HEK293 (cell line): Measurements from ENCODE around the gene SRBD1.

Source experiments
- CTCF ChIA-PET: fragments of 350-600 bp; formaldehyde crosslinking; extraction: SDS; loops from one replicate; lab custom pipeline; 2021; ENCODE audit warnings: antibody characterized with exemption; lab: Yijun Ruan, JAX
- POLR2A ChIA-PET: fragments of 300-600 bp; formaldehyde crosslinking; extraction: SDS; loops from one replicate; lab custom pipeline; 2020; ENCODE audit warnings: antibody characterized with exemption, inconsistent platforms; lab: Yijun Ruan, JAX
- H3K27ac ChIP-seq: fragments of 200-500 bp; sonication (Bioruptor generic); 2 replicates; pipeline ENCODE4 v1.5.1; 2014; ENCODE audit warnings: low read depth, low read length, control low read depth, inconsistent platforms; ENCODE audit errors: extremely low read depth
- H3K36me3 ChIP-seq, 2 experiments: fragments of 200-500 bp in 1 of 2; sonication (Bioruptor generic) in 1 of 2; 1 replicate in 1 of 2; 2 replicates in 1 of 2; pipeline ENCODE4 v1.5.1; 2014 to 2017; ENCODE audit warnings: inconsistent platforms in 2 of 2, low read length in 2 of 2; ENCODE audit not compliant: control insufficient read depth in 2 of 2, insufficient read depth in 1 of 2
- H3K4me1 ChIP-seq: fragments of 200-500 bp; sonication (Bioruptor generic); 2 replicates; pipeline ENCODE4 v1.5.1; 2014; ENCODE audit warnings: mild to moderate bottlenecking, low read length, inconsistent platforms; ENCODE audit not compliant: control insufficient read depth, insufficient read depth
- H3K4me3 ChIP-seq: 2 replicates; pipeline ENCODE4 v1.5.1; 2011; ENCODE audit warnings: low read depth, mild to moderate bottlenecking, control low read depth, low read length, moderate library complexity
- H3K9me3 ChIP-seq: fragments of 200-500 bp; sonication (Bioruptor generic); 2 replicates; pipeline ENCODE4 v1.5.1; 2014; ENCODE audit warnings: low read depth, low read length, inconsistent platforms; ENCODE audit not compliant: control insufficient read depth, insufficient read depth
- GLIS1 ChIP-seq: fragments of 450-650 bp; formaldehyde crosslinking; IDR thresholded peaks from 2 replicates; pipeline ENCODE4 v1.5.1; 2016; ENCODE audit warnings: missing biosample characterization, missing genetic modification characterization
- GLIS2 ChIP-seq: fragments of 450-650 bp; formaldehyde crosslinking; IDR thresholded peaks from 2 replicates; pipeline ENCODE4 v1.5.1; 2016; ENCODE audit warnings: missing biosample characterization, missing genetic modification characterization
- HOXA7 ChIP-seq: sonication (generic); formaldehyde crosslinking; IDR thresholded peaks from 2 replicates; pipeline ENCODE4 v1.8.1; 2022; ENCODE audit warnings: missing genetic modification reagents, borderline replicate concordance
- IKZF3 ChIP-seq: fragments of 450-650 bp; IDR thresholded peaks from 2 replicates; pipeline ENCODE4 v1.5.0; 2018; ENCODE audit warnings: missing biosample characterization, mild to moderate bottlenecking, missing genetic modification characterization, moderate library complexity
- KLF9 ChIP-seq: fragments of 450-650 bp; formaldehyde crosslinking; IDR thresholded peaks from 2 replicates; pipeline ENCODE4 v1.5.1; 2016; ENCODE audit warnings: missing biosample characterization, missing genetic modification characterization, low read depth
- OSR2 ChIP-seq: fragments of 450-650 bp; formaldehyde crosslinking; IDR thresholded peaks from 2 replicates; pipeline ENCODE4 v1.5.1; 2016; ENCODE audit warnings: missing biosample characterization, missing genetic modification characterization
- SETDB1 ChIP-seq: IDR thresholded peaks from one replicate; pipeline ENCODE4 v1.6.1; 2017; ENCODE audit warnings: mild to moderate bottlenecking, low read length, moderate library complexity, mixed read lengths; ENCODE audit not compliant: insufficient read length
- YY1 ChIP-seq: fragments of 450-650 bp; formaldehyde crosslinking; IDR thresholded peaks from 2 replicates; pipeline ENCODE4 v1.5.1; 2018; ENCODE audit warnings: missing biosample characterization, missing genetic modification characterization
- ZBTB10 ChIP-seq: fragments of 450-650 bp; formaldehyde crosslinking; IDR thresholded peaks from 2 replicates; pipeline ENCODE4 v1.5.1; 2016; ENCODE audit warnings: missing biosample characterization, missing genetic modification characterization
- ZBTB20 ChIP-seq: fragments of 450-650 bp; formaldehyde crosslinking; IDR thresholded peaks from 2 replicates; pipeline ENCODE4 v1.5.1; 2016; ENCODE audit warnings: missing biosample characterization, missing genetic modification characterization
- ZBTB48 ChIP-seq: fragments of 450-650 bp; formaldehyde crosslinking; IDR thresholded peaks from 2 replicates; pipeline ENCODE4 v1.5.1; 2016; ENCODE audit warnings: missing biosample characterization, missing genetic modification characterization
- ZBTB8A ChIP-seq: fragments of 450-650 bp; formaldehyde crosslinking; IDR thresholded peaks from 2 replicates; pipeline ENCODE4 v1.5.1; 2016; ENCODE audit warnings: missing biosample characterization, missing genetic modification characterization
- ZFP37 ChIP-seq: fragments of 450-650 bp; formaldehyde crosslinking; IDR thresholded peaks from 2 replicates; pipeline ENCODE4 v1.5.1; 2016; ENCODE audit warnings: missing biosample characterization, missing genetic modification characterization
- ZNF335 ChIP-seq: fragments of 450-650 bp; formaldehyde crosslinking; conservative IDR thresholded peaks from 2 replicates; pipeline ENCODE4 v1.5.1; 2016; ENCODE audit warnings: missing biosample characterization, missing genetic modification characterization
- ZNF529 ChIP-seq: fragments of 450-650 bp; formaldehyde crosslinking; IDR thresholded peaks from 2 replicates; pipeline ENCODE4 v1.5.1; 2017; ENCODE audit warnings: missing genetic modification characterization, missing biosample characterization; ENCODE audit not compliant: insufficient replicate concordance
- ZNF548 ChIP-seq: fragments of 450-650 bp; formaldehyde crosslinking; IDR thresholded peaks from 2 replicates; pipeline ENCODE4 v1.5.1; 2016; ENCODE audit warnings: missing biosample characterization, missing genetic modification characterization
- ZSCAN23 ChIP-seq: fragments of 450-650 bp; formaldehyde crosslinking; IDR thresholded peaks from 2 replicates; pipeline ENCODE4 v1.5.1; 2016; ENCODE audit warnings: missing biosample characterization, missing genetic modification characterization
- ZSCAN30 ChIP-seq: fragments of 450-650 bp; IDR thresholded peaks from 2 replicates; pipeline ENCODE4 v1.5.1; 2018; ENCODE audit warnings: missing biosample characterization, mild to moderate bottlenecking, missing genetic modification characterization, moderate library complexity
- TF ChIP-seq, protein P1 (sequence below): fragments of 450-650 bp; formaldehyde crosslinking; conservative IDR thresholded peaks from 2 replicates; pipeline ENCODE4 v1.5.1; 2016; ENCODE audit warnings: low read depth, missing biosample characterization, missing genetic modification characterization
- TF ChIP-seq, protein P2 (sequence below): fragments of 450-650 bp; formaldehyde crosslinking; conservative IDR thresholded peaks from 2 replicates; pipeline ENCODE4 v1.5.1; 2016; ENCODE audit warnings: low read depth, missing biosample characterization, missing genetic modification characterization
- TF ChIP-seq, protein P3 (sequence below): fragments of 450-650 bp; formaldehyde crosslinking; optimal IDR thresholded peaks from 2 replicates; pipeline ENCODE3; 2016; ENCODE audit warnings: missing biosample characterization, mild to moderate bottlenecking, missing genetic modification characterization

The SRBD1 gene

DNA sequence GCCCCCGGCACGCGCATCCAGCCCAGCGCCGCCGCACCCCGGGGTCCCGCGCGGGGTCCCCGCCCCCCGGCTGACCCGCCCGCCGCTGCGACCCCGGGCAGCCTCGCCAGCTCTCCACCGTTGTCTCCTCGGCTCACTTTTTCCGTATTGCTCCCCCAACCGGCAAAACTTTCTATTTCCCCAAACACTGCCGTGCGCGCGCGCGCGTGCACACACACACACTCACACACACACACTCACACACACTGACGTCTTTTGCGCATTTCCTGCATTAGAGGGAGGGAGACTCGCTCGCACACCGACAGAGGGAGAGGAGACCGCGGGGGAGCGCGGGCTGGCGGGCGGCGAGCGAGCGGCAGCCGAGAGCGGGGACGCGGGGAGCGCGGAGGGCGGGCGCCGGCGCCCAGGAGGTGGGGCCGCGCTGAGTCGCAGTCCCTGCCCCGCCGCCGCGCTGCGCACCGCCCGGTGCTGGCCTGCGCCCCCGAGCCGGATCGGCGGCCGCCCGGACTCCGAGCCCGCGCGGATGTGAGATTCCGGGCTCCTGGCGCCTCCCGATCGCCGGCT, 39.9 kb upstream of the SRBD1 start (continued):
- TF ChIP-seq, protein P1, sequence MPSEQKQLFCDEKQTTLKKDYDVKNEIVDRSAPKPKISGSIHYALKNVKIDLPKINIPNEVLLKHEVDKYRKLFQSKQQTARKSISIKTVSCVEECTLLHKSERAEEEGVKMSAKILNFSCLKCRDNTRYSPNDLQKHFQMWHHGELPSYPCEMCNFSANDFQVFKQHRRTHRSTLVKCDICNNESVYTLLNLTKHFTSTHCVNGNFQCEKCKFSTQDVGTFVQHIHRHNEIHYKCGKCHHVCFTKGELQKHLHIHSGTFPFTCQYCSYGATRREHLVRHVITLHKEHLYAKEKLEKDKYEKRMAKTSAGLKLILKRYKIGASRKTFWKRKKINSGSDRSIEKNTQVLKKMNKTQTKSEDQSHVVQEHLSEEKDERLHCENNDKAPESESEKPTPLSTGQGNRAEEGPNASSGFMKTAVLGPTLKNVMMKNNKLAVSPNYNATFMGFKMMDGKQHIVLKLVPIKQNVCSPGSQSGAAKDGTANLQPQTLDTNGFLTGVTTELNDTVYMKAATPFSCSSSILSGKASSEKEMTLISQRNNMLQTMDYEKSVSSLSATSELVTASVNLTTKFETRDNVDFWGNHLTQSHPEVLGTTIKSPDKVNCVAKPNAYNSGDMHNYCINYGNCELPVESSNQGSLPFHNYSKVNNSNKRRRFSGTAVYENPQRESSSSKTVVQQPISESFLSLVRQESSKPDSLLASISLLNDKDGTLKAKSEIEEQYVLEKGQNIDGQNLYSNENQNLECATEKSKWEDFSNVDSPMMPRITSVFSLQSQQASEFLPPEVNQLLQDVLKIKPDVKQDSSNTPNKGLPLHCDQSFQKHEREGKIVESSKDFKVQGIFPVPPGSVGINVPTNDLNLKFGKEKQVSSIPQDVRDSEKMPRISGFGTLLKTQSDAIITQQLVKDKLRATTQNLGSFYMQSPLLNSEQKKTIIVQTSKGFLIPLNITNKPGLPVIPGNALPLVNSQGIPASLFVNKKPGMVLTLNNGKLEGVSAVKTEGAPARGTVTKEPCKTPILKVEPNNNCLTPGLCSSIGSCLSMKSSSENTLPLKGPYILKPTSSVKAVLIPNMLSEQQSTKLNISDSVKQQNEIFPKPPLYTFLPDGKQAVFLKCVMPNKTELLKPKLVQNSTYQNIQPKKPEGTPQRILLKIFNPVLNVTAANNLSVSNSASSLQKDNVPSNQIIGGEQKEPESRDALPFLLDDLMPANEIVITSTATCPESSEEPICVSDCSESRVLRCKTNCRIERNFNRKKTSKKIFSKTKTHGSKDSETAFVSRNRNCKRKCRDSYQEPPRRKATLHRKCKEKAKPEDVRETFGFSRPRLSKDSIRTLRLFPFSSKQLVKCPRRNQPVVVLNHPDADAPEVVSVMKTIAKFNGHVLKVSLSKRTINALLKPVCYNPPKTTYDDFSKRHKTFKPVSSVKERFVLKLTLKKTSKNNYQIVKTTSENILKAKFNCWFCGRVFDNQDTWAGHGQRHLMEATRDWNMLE (tag by site-specific recombination): 0 out of 2 replicates have a peak, but pooled peaks have one; percentile 16

DNA sequence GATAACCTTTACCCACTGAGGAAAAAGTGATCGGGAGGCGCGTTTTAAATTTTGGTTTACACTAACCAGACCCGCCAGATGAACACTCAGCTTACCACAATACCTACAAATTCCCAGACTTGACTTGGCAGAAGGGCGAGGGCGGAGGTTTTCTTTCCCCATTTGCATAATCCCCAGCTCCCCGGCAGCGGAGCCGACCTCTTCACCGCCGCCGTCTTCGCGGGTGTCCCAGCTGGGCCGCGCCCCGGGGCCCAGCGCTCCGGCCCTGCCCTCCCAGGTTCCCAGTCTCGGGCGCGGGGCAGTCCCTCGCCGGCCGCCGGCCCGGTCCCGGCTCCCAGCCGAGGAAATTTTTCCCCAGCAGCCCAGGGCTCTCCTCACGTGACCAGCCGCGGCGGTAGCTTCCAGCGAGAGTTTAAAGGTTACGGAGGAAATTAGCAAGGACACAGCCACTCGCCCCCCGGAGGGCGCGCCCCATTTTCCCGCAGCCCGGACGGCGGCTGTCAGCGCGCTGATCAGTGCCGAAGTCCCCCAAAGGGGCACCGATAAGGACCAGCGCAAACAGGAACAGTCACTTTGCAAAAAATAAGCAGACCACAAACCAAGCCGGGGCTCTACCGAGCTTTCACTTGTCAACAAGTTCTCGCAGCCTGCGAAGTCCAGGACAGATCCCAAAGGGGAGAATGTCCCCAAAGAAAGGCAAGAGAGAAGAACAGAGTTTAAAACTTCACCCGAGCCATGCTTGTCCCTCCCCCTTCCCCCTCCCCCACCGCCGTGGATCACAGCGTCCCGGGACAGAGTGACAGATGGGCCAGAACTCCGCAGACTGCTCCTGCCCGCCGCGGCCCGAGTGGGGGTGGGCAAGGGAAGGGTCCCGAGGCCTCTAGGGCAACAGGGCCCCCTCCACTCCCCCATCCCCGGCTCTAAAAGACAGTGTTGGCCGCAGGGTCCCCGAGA, 39.1 kb upstream of the SRBD1 start:
- CTCF ChIA-PET: interaction anchor here (0.5 to 1.6 kb wide), 8 partner anchors 13 to 1919 kb away, joined by 3 to 13 read pairs (median 3); no protein-coding TSS in a partner anchor
- POLR2A ChIA-PET: interaction anchor here (1.1 to 1.2 kb wide), 2 partner anchors 113 to 129 kb away, joined by 3 read pairs; no protein-coding TSS in a partner anchor
- H3K4me1 ChIP-seq: peaks cover 23% of the 10 kb centered on the region
- peak overlapping the region; percentile 75 for H3K4me3 ChIP-seq
- H3K27ac ChIP-seq: peak overlapping the region; percentile 96
- no peaks in the 10 kb centered on the region for H3K36me3 ChIP-seq
- H3K9me3 ChIP-seq: no peaks in the 10 kb centered on the region
- no peak for TF ChIP-seq HOXA7 (CRISPR knock-in tag)
- TF ChIP-seq ZBTB48 (tag by site-specific recombination): no peak
- TF ChIP-seq ZNF548: no peak
- TF ChIP-seq ZNF335 (tag by site-specific recombination): peak; percentile 73
- TF ChIP-seq ZBTB8A: peak; percentile 71
- no peak for TF ChIP-seq KLF9 (tag by site-specific recombination)
- peak; percentile 46; the same call in 1 of the 2 replicates for TF ChIP-seq GLIS2 (tag by site-specific recombination)
- TF ChIP-seq, protein P2, sequence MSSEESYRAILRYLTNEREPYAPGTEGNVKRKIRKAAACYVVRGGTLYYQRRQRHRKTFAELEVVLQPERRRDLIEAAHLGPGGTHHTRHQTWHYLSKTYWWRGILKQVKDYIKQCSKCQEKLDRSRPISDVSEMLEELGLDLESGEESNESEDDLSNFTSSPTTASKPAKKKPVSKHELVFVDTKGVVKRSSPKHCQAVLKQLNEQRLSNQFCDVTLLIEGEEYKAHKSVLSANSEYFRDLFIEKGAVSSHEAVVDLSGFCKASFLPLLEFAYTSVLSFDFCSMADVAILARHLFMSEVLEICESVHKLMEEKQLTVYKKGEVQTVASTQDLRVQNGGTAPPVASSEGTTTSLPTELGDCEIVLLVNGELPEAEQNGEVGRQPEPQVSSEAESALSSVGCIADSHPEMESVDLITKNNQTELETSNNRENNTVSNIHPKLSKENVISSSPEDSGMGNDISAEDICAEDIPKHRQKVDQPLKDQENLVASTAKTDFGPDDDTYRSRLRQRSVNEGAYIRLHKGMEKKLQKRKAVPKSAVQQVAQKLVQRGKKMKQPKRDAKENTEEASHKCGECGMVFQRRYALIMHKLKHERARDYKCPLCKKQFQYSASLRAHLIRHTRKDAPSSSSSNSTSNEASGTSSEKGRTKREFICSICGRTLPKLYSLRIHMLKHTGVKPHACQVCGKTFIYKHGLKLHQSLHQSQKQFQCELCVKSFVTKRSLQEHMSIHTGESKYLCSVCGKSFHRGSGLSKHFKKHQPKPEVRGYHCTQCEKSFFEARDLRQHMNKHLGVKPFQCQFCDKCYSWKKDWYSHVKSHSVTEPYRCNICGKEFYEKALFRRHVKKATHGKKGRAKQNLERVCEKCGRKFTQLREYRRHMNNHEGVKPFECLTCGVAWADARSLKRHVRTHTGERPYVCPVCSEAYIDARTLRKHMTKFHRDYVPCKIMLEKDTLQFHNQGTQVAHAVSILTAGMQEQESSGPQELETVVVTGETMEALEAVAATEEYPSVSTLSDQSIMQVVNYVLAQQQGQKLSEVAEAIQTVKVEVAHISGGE (tag by site-specific recombination): peak; percentile 65
- no peak for TF ChIP-seq SETDB1
- TF ChIP-seq ZSCAN30 (tag by site-specific recombination): no peak
- peak; percentile 64; the same call in 1 of the 2 replicates for TF ChIP-seq ZBTB10 (tag by site-specific recombination)
- TF ChIP-seq, protein P3, sequence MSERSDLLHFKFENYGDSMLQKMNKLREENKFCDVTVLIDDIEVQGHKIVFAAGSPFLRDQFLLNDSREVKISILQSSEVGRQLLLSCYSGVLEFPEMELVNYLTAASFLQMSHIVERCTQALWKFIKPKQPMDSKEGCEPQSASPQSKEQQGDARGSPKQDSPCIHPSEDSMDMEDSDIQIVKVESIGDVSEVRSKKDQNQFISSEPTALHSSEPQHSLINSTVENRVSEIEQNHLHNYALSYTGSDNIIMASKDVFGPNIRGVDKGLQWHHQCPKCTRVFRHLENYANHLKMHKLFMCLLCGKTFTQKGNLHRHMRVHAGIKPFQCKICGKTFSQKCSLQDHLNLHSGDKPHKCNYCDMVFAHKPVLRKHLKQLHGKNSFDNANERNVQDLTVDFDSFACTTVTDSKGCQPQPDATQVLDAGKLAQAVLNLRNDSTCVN (tag by site-specific recombination): peak; percentile 62
- peak; percentile 73 for TF ChIP-seq GLIS1 (tag by site-specific recombination)
- no peak for TF ChIP-seq ZFP37 (tag by site-specific recombination)
- TF ChIP-seq ZSCAN23 (tag by site-specific recombination): no peak
- peak; percentile 61 for TF ChIP-seq ZBTB20 (tag by site-specific recombination)
- TF ChIP-seq ZNF529 (tag by site-specific recombination): no peak
- TF ChIP-seq OSR2 (tag by site-specific recombination): peak; percentile 52; the same call in 1 of the 2 replicates
- TF ChIP-seq IKZF3 (tag by site-specific recombination): peak; percentile 63
- TF ChIP-seq YY1: no peak
